ENCODE data around the gene S100A12. TPM values are rescaled to one million over a fixed set of nuclear protein-coding genes. Genes with fewer than 3 reads are reported as not detected.

Gene S100A12
- polyA plus RNA-seq, 6 donors from 2014 or later = 1.0 to 7.8 (median 3.1) TPM

- no peak for DNase-seq
- H3K27ac Mint-ChIP-seq = no peak overlapping the region
- H3K4me1 Mint-ChIP-seq = peaks cover 6 to 16% (median 7%) of the 10 kb centered on the region in 3 donors
Measured at GRCh38 chr1:153339802-153340201, 35.6 kb downstream of the S100A12 start.

GRCh38 chr1:153337980-153338853, 37.2 kb downstream of the S100A12 start:
- no peak overlapping the region for H3K4me3 Mint-ChIP-seq
- peaks cover 0 to 11% of the 10 kb centered on the region in 2 donors for H3K36me3 Mint-ChIP-seq
- no peak for ATAC-seq (ENCODE audit: low read depth in 2 of 2)
- H3K27ac Mint-ChIP-seq = no peak overlapping the region
- DNase-seq = no peak
- peaks cover 0 to 2% (median 0%) of the 10 kb centered on the region in 3 donors for H3K4me1 Mint-ChIP-seq
- H3K9me3 Mint-ChIP-seq = peaks cover 0 to 7% (median 2%) of the 10 kb centered on the region in 7 donors
- H3K27me3 Mint-ChIP-seq = peaks cover 63 to 72% (median 64%) of the 10 kb centered on the region in 3 donors

More at GRCh38 chr1:153339802-153340201, 35.6 kb downstream of the S100A12 start:
- Mint-ChIP-seq H3K36me3 (peaks cover 0 to 11% of the 10 kb centered on the region in 2 donors), H3K27me3 (peaks cover 72 to 83% (median 77%) of the 10 kb centered on the region in 3 donors), H3K4me3 (no peak overlapping the region), H3K9me3 (peaks cover 0 to 5% (median 0%) of the 10 kb centered on the region in 7 donors)
- no peak for ATAC-seq (ENCODE audit: low read depth in 2 of 2)

GRCh38 chr1:153336650-153337049, 38.8 kb downstream of the S100A12 start:
- no peak for ATAC-seq (ENCODE audit: low read depth in 2 of 2)
- Mint-ChIP-seq H3K27me3 (peaks cover 54 to 65% (median 56%) of the 10 kb centered on the region in 3 donors), H3K4me1 (peaks cover 0 to 2% (median 0%) of the 10 kb centered on the region in 3 donors), H3K9me3 (peaks cover 5 to 22% (median 13%) of the 10 kb centered on the region in 7 donors), H3K4me3 (no peak overlapping the region), H3K27ac (no peak overlapping the region), H3K36me3 (peaks cover 0 to 25% of the 10 kb centered on the region in 2 donors)
- no peak for DNase-seq

- peaks cover 0 to 3% (median 0%) of the 10 kb centered on the region in 3 donors for H3K4me1 Mint-ChIP-seq
- no peak overlapping the region for H3K4me3 Mint-ChIP-seq
- DNase-seq (no peak), ATAC-seq (ENCODE audit: low read depth in 2 of 2) (no peak)
- peaks cover 6 to 46% (median 31%) of the 10 kb centered on the region in 7 donors for H3K9me3 Mint-ChIP-seq
- peaks cover 42 to 68% (median 55%) of the 10 kb centered on the region in 3 donors for H3K27me3 Mint-ChIP-seq
- H3K36me3 Mint-ChIP-seq = peaks cover 0 to 33% of the 10 kb centered on the region in 2 donors
- H3K27ac Mint-ChIP-seq = no peak overlapping the region
Measured at GRCh38 chr1:153333902-153334301, 41.5 kb downstream of the S100A12 start.

GRCh38 chr1:153324912-153325311, 50.5 kb downstream of the S100A12 start:
- H3K27me3 Mint-ChIP-seq = peaks cover 0 to 29% (median 13%) of the 10 kb centered on the region in 3 donors
- ATAC-seq (ENCODE audit: low read depth in 2 of 2) (no peak), DNase-seq (no peak)
- H3K36me3 Mint-ChIP-seq = peaks cover 4 to 28% of the 10 kb centered on the region in 2 donors
- peaks cover 10 to 83% (median 42%) of the 10 kb centered on the region in 7 donors for H3K9me3 Mint-ChIP-seq
- no peak overlapping the region for H3K27ac Mint-ChIP-seq
- H3K4me1 Mint-ChIP-seq = no peaks in the 10 kb centered on the region
- H3K4me3 Mint-ChIP-seq = no peak overlapping the region

Other genes with a start within 250 kb of the S100A12 start
- not detected for gene SPRR2G, start 224.7 kb downstream of the S100A12 start, polyA plus RNA-seq (ENCODE audit: low read depth in 6 of 6)
- not detected for gene LELP1, start 172.2 kb downstream of the S100A12 start, polyA plus RNA-seq (ENCODE audit: low read depth in 6 of 6)
- not detected for gene PRR9, start 158.0 kb downstream of the S100A12 start, polyA plus RNA-seq (ENCODE audit: low read depth in 6 of 6)
- not detected for gene LORICRIN, start 115.9 kb downstream of the S100A12 start, polyA plus RNA-seq (ENCODE audit: low read depth in 6 of 6)
- not detected for gene PGLYRP3, start 62.7 kb downstream of the S100A12 start, polyA plus RNA-seq (ENCODE audit: low read depth in 6 of 6)
- gene PGLYRP4, start 26.8 kb downstream of the S100A12 start, polyA plus RNA-seq (ENCODE audit: low read depth in 6 of 6) = not detected
- 100 to 1,000 TPM in 1 of 6 donors, 10 to 100 TPM in 5; 14.4 to 194 (median 48.2) TPM for gene S100A9, start 17.8 kb downstream of the S100A12 start, polyA plus RNA-seq (ENCODE audit: low read depth in 6 of 6)
- gene S100A8, start 15.5 kb upstream of the S100A12 start, polyA plus RNA-seq (ENCODE audit: low read depth in 6 of 6) = 100 to 1,000 TPM in 1 of 6 donors, 10 to 100 TPM in 4, 1 to 10 TPM in 1; 6.3 to 131 (median 36.3) TPM
- gene S100A7A, start 40.9 kb upstream of the S100A12 start, polyA plus RNA-seq (ENCODE audit: low read depth in 6 of 6) = not detected
- gene S100A7, start 85.0 kb upstream of the S100A12 start, polyA plus RNA-seq (ENCODE audit: low read depth in 6 of 6) = not detected
- gene S100A6, start 160.4 kb upstream of the S100A12 start, polyA plus RNA-seq (ENCODE audit: low read depth in 6 of 6) = 100 to 1,000 TPM; 131 to 239 (median 154) TPM
- not detected for gene S100A5, start 165.3 kb upstream of the S100A12 start, polyA plus RNA-seq (ENCODE audit: low read depth in 6 of 6)
- gene S100A4, start 170.2 kb upstream of the S100A12 start, polyA plus RNA-seq (ENCODE audit: low read depth in 6 of 6) = 100 to 1,000 TPM in 2 of 6 donors, 10 to 100 TPM in 4; 50.2 to 167 (median 93.2) TPM
- not detected for gene S100A3, start 173.6 kb upstream of the S100A12 start, polyA plus RNA-seq (ENCODE audit: low read depth in 6 of 6)
- not detected for gene S100A2, start 190.2 kb upstream of the S100A12 start, polyA plus RNA-seq (ENCODE audit: low read depth in 6 of 6)
- not detected for gene S100A16, start 237.5 kb upstream of the S100A12 start, polyA plus RNA-seq (ENCODE audit: low read depth in 6 of 6)
- not detected for gene S100A14, start 240.7 kb upstream of the S100A12 start, polyA plus RNA-seq (ENCODE audit: low read depth in 6 of 6)

All from naive B cell (primary cell).